Stimulated activated CD8-positive, alpha-beta memory T cell treated with anti-CD3 and anti-CD28 coated beads, Interleukin-7, amount 100 ng/mL, for 24 hours (primary cell): ENCODE data around the gene GJB3.
"Not testable (repeated sequence)": the region's sequence is repeated elsewhere in the genome, so short reads cannot be mapped to it uniquely, and the experiment has no call there.

Source experiments
- DNase-seq: peaks from one replicate; pipeline ENCODE4 v3.0.0-alpha.2; 2020; ENCODE audit warnings: low read depth

The GJB3 gene

GRCh38 chr1:34761176-34761761 is 19.7 kb upstream of the GJB3 start:
- no peak for DNase-seq

DNA sequence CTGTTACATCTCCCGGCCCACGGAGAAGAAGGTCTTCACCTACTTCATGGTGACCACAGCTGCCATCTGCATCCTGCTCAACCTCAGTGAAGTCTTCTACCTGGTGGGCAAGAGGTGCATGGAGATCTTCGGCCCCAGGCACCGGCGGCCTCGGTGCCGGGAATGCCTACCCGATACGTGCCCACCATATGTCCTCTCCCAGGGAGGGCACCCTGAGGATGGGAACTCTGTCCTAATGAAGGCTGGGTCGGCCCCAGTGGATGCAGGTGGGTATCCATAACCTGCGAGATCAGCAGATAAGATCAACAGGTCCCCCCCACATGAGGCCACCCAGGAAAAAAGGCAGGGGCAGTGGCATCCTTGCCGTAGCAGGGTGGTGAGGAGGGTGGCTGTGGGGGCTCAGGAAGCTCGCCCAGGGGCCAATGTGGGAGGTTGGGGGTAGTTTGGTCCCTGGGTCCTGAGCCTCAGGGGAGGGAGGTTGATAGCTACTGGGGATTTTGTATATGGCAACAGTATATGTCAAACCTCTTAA is 19.2 kb upstream of the GJB3 start:
- no peak for DNase-seq

GRCh38 chr1:34762474-34763141 is 18.4 kb upstream of the GJB3 start:
- no peak for DNase-seq

- DNase-seq, result no peak
These were observed 17.8 kb upstream of the GJB3 start for GRCh38 chr1:34763142-34763781.

GRCh38 chr1:34768856-34769255 is 12.2 kb upstream of the GJB3 start:
- DNase-seq, result no peak

GRCh38 chr1:34770891-34771504 is 10.0 kb upstream of the GJB3 start:
- DNase-seq, result no peak

DNA sequence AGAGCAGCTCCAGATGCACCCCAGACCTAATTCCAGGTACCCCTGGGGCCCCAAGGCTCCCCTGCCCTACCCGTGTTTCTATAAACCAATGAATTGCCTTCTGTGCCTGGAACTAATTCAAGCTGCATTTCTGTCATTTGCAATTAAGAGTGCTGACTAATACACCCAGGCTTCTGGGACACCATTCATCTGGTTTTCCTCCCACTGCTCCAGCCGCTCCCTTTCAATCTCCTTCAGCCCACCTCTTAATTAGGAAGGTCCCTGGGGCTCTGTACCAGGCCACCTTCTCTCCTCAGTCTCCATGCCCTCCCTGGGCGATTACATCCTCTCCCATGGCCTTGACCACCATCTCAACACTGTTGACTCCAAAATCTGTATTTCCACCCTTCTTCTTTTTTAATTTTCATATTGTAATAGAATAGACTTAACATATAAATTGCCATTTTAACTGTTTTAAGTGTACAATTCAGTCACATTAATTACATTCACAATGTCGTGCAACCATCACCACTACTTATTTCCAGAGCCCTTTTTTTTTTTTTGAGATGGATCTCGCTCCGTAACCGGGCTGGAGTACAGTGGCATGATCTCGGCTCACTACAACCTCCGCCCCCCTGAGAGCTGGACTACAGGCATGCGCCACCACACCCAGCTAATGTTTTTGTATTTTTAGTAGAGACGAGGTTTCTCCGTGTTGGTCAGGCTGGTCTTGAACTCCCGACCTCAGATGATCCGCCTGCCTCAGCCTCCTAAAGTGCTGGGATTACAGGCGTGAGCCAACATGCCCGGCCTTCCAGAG is 9.2 kb upstream of the GJB3 start:
- no peak for DNase-seq

- not testable (repeated sequence) for DNase-seq
These were observed 7.9 kb upstream of the GJB3 start for GRCh38 chr1:34773114-34773513.

DNA sequence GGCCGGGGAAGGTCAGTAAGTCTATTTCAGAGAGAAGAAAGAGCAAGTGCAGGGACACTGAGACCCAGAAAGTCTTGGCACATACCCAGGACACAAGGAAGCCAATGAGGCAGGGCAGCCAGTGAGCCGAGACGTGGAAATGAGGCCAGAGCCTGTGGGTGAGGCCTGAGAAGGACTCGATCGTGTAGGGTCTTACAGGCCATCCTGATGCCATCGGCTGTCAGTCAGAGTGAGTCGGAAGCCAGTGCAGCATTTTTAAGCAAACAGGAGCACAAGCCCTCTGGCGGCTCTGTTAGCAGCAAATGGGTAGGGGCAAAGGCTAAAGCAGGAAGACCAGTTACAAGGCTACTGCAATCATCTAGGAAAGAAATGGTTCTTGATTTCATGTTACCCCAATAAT is 6.1 kb upstream of the GJB3 start:
- no peak for DNase-seq

GRCh38 chr1:34776911-34777310 is 4.1 kb upstream of the GJB3 start:
- no peak for DNase-seq

DNA sequence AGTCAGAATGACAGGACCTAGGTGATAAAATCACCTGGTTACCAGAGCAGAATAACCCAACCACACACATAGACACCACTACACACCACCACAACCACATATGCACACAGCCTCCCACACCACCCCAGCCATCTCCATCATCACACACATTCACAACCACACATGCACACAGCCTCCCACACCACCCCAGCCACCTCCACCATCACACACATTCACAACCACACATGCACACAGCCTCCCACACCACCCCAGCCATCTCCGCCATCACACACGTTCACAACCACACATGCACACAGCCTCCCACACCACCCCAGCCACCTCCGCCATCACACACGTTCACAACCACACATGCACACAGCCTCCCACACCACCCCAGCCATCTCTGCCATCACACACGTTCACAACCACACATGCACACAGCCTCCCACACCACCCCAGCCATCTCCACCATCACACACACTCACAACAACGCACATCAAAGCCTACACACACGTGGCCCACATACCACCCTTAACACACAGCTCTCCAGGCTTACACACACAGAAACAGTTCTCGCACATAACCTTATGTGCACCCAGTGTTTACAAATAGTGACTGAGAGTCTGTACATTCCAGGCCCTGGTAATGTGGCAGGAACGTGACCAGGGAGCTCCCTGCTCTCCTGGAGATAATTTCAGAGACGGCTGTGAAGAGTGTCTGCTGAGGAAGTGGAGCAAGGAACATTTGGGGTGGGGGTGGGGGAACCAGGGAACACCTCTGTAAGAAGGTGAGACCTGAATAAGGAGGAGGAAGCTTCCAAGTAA is 3.3 kb upstream of the GJB3 start:
- no peak for DNase-seq

DNA sequence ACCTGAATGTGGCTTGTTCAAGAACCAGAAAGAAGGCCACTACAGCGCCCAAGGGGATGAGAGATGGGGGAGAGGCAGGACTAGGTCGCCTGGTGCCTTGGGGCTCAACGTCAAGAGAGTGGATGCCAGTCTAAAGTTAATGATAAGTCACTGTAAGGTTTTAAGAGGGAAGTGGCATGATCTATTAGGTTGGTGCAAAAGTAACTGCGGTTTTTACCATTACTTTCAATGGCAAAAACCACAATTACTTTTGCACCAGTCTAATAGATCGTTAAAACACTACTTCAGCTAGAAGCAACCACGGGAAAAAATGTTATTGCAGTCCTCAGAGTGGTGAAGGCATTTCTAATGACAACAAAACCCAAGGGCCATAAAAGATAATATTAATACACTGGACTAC is 2.6 kb upstream of the GJB3 start:
- DNase-seq, result no peak

GRCh38 chr1:34779005-34779404 is 2.0 kb upstream of the GJB3 start:
- no peak for DNase-seq

GRCh38 chr1:34779526-34779925 is 1.5 kb upstream of the GJB3 start:
- DNase-seq, result no peak

DNA sequence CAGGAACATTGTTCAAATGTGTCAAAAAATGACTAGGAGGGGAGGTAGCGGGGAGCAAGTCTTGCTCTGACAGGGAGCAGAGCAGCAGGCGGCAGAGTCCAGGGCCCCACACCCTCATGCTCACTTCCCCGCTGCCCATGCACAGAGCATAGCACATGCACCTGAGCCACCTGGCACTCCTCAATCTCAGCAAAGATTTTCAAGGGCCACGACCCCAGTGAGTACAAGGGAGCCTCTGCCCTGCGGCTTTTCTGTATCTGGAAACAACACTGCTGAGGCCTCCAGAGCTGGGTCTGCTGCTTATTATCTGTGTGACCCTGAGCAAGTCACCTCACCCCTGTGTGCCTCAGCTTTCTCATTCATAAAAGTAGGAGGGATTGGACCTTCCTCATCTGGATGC is 1.1 kb upstream of the GJB3 start:
- no peak for DNase-seq

DNA sequence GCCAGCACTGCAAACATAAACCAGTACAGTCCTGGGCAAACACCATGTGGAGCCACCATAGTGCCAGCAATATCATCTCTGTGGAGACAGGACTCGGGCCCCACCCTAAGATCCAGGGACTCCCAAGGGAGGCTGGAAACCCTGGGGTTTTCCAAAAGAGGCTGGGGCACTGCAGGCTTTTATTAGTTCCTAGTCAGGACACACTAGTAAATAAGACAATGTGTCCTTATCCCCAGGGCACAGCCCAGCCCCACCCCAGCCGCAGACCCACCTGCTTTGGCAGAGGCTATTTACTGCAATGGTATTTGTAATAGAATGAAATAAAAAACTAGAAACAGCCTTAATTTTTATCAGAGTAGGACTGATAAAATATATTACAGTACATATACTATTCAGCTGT is 486 bp upstream of the GJB3 start:
- no peak for DNase-seq

GRCh38 chr1:34781844-34782391 is 904 bp downstream of the GJB3 start:
- no peak for DNase-seq

DNA sequence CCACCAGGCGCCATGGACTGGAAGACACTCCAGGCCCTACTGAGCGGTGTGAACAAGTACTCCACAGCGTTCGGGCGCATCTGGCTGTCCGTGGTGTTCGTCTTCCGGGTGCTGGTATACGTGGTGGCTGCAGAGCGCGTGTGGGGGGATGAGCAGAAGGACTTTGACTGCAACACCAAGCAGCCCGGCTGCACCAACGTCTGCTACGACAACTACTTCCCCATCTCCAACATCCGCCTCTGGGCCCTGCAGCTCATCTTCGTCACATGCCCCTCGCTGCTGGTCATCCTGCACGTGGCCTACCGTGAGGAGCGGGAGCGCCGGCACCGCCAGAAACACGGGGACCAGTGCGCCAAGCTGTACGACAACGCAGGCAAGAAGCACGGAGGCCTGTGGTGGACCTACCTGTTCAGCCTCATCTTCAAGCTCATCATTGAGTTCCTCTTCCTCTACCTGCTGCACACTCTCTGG is 3.8 kb downstream of the GJB3 start:
- no peak for DNase-seq

DNA sequence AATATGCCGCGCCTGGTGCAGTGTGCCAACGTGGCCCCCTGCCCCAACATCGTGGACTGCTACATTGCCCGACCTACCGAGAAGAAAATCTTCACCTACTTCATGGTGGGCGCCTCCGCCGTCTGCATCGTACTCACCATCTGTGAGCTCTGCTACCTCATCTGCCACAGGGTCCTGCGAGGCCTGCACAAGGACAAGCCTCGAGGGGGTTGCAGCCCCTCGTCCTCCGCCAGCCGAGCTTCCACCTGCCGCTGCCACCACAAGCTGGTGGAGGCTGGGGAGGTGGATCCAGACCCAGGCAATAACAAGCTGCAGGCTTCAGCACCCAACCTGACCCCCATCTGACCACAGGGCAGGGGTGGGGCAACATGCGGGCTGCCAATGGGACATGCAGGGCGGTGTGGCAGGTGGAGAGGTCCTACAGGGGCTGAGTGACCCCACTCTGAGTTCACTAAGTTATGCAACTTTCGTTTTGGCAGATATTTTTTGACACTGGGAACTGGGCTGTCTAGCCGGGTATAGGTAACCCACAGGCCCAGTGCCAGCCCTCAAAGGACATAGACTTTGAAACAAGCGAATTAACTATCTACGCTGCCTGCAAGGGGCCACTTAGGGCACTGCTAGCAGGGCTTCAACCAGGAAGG is 4.3 kb downstream of the GJB3 start:
- no peak for DNase-seq

- no peak for DNase-seq
These were observed 5.0 kb downstream of the GJB3 start for GRCh38 chr1:34785875-34786470.
